Ishikawa (cell line): ENCODE results near the gene SLCO2B1.

Source experiments
- CEBPB ChIP-seq: IDR thresholded peaks from 2 replicates; pipeline ENCODE4 v1.6.1; 2012
- CREB1 ChIP-seq: IDR thresholded peaks from 2 replicates; pipeline ENCODE4 v1.6.1; 2012; ENCODE audit warnings: low read depth
- EP300 ChIP-seq: IDR thresholded peaks from 2 replicates; pipeline ENCODE4 v1.6.1; 2012; ENCODE audit warnings: borderline replicate concordance
- FOXM1 ChIP-seq: IDR thresholded peaks from 2 replicates; pipeline ENCODE4 v1.6.1; 2012; ENCODE audit warnings: low read depth, borderline replicate concordance
- NFIC ChIP-seq: IDR thresholded peaks from 2 replicates; pipeline ENCODE4 v1.6.1; 2012
- RAD21 ChIP-seq: IDR thresholded peaks from 2 replicates; pipeline ENCODE4 v1.6.1; 2012; ENCODE audit warnings: low read depth
- REST ChIP-seq: IDR thresholded peaks from 2 replicates; pipeline ENCODE4 v1.6.1; 2012; ENCODE audit warnings: low read depth, mild to moderate bottlenecking
- TAF1 ChIP-seq: IDR thresholded peaks from 2 replicates; pipeline ENCODE4 v1.6.1; 2012; ENCODE audit warnings: low read depth, mild to moderate bottlenecking
- TCF12 ChIP-seq: IDR thresholded peaks from 2 replicates; pipeline ENCODE4 v1.6.1; 2012; ENCODE audit warnings: low read depth
- TEAD4 ChIP-seq: IDR thresholded peaks from 2 replicates; pipeline ENCODE4 v1.6.1; 2012
- YY1 ChIP-seq: IDR thresholded peaks from 2 replicates; pipeline ENCODE4 v1.6.1; 2012; ENCODE audit warnings: low read depth
- TF ChIP-seq, protein P1 (sequence below): IDR thresholded peaks from 2 replicates; pipeline ENCODE4 v1.6.1; 2012
- TF ChIP-seq, protein P2 (sequence below): IDR thresholded peaks from 2 replicates; pipeline ENCODE4 v1.6.1; 2012

GRCh38 chr11:75214843-75215242 lies 63.9 kb downstream of the SLCO2B1 start:
- no peak for TF ChIP-seq RAD21
- TF ChIP-seq CEBPB: no peak
- no peak for TF ChIP-seq YY1
- TF ChIP-seq REST: no peak
- no peak for TF ChIP-seq EP300
- no peak for TF ChIP-seq TEAD4
- TF ChIP-seq TAF1: no peak
- TF ChIP-seq NFIC: no peak
- no peak for TF ChIP-seq CREB1
- TF ChIP-seq, protein P1, sequence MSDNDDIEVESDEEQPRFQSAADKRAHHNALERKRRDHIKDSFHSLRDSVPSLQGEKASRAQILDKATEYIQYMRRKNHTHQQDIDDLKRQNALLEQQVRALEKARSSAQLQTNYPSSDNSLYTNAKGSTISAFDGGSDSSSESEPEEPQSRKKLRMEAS: no peak
- TF ChIP-seq, protein P2, sequence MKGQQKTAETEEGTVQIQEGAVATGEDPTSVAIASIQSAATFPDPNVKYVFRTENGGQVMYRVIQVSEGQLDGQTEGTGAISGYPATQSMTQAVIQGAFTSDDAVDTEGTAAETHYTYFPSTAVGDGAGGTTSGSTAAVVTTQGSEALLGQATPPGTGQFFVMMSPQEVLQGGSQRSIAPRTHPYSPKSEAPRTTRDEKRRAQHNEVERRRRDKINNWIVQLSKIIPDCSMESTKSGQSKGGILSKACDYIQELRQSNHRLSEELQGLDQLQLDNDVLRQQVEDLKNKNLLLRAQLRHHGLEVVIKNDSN: no peak
- no peak for TF ChIP-seq FOXM1
- TF ChIP-seq TCF12: no peak
